Natural killer cell (primary cell): ENCODE measurements around the gene NBPF4. TPM values are rescaled to one million over a fixed set of nuclear protein-coding genes. Genes with fewer than 3 reads are reported as not detected.

Experiments
- ATAC-seq, 3 donors: fragments of 150-1000 bp in 2 of 3; fragments of 200-7000 bp in 1 of 3; cut with Tn5 transposase; 1 replicate in 1 of 3; 2 replicates in 2 of 3; pipeline ENCODE4 v1.10.0; 2021; ENCODE audit warnings: mild to moderate bottlenecking in 2 of 3, moderate library complexity in 2 of 3
- DNase-seq, 2 donors: peaks; one replicate each; pipeline versions ENCODE4 v3.0.0 to v3.0.0-alpha.2; 2013 to 2021; ENCODE audit warnings: mixed read lengths in 1 of 2
- H3K27ac ChIP-seq: one replicate; pipeline ENCODE4 v1.5.1; 2013; ENCODE audit warnings: mild to moderate bottlenecking, low read length
- H3K27me3 ChIP-seq: one replicate; pipeline ENCODE4 v1.6.1; 2013; ENCODE audit warnings: low read length; ENCODE audit not compliant: control insufficient read depth, insufficient read depth
- H3K36me3 ChIP-seq: one replicate; pipeline ENCODE4 v1.6.1; 2013; ENCODE audit warnings: low read length; ENCODE audit not compliant: control insufficient read depth, insufficient read depth
- H3K4me1 ChIP-seq: one replicate; pipeline ENCODE4 v1.6.1; 2013; ENCODE audit warnings: low read length; ENCODE audit not compliant: control insufficient read depth, insufficient read depth
- H3K4me3 ChIP-seq: one replicate; pipeline ENCODE4 v1.5.1; 2013; ENCODE audit warnings: low read length
- H3K9me3 ChIP-seq: one replicate; pipeline ENCODE4 v1.6.1; 2013; ENCODE audit warnings: low read length; ENCODE audit not compliant: control insufficient read depth, insufficient read depth
- H3K27ac Mint-ChIP-seq, 2 donors: one replicate each; pipeline ENCODE4 v1.8.0; 2022; ENCODE audit warnings: mild to moderate bottlenecking in 2 of 2, mixed read lengths in 2 of 2, moderate library complexity in 1 of 2
- H3K27me3 Mint-ChIP-seq, 2 donors: one replicate each; pipeline ENCODE4 v1.8.0; 2022; ENCODE audit warnings: low read depth in 2 of 2, mixed read lengths in 2 of 2
- H3K36me3 Mint-ChIP-seq: one replicate; pipeline ENCODE4 v1.8.0; 2022; ENCODE audit warnings: mixed read lengths
- H3K4me1 Mint-ChIP-seq, 2 donors: one replicate each; pipeline ENCODE4 v1.8.0; 2022; ENCODE audit warnings: mixed read lengths in 2 of 2
- H3K4me3 Mint-ChIP-seq: one replicate; pipeline ENCODE4 v1.8.0; 2022; ENCODE audit warnings: mild to moderate bottlenecking, moderate library complexity, mixed read lengths
- H3K9me3 Mint-ChIP-seq, 2 donors: one replicate each; pipeline ENCODE4 v1.8.0; 2022; ENCODE audit warnings: mixed read lengths in 2 of 2
- WGBS: methylation state at CpG from one replicate; pipeline ENCODE4 v1.1.7; 2013; ENCODE audit warnings: missing lambda C conversion rate; ENCODE audit not compliant: insufficient coverage; 5-methylcytosine and 5-hydroxymethylcytosine counted together
- intact Hi-C: fragments of 100-400 bp; cut with micrococcal nuclease; formaldehyde crosslinking; loops from one replicate; pipeline ENCODE4 v1.14.2; 2022
- total RNA-seq, 4 donors: library from RNA; stranded (reverse); fragments of 120-200 nt in 1 of 4; gene quantifications; one replicate each; pipeline versions ENCODE4 v1.2.3 to v1.2.4, GENCODE V29; 2013 to 2022
- TF ChIP-seq, protein P1 (sequence below): fragments of 200-600 bp; IDR thresholded peaks from one replicate; pipeline ENCODE4 v1.8.0; 2022; ENCODE audit warnings: antibody characterized with exemption

NBPF4 gene
- total RNA-seq, 3 donors from 2014 or later (not counting 1 experiment from before 2014, with no cell fraction given) = not detected

DNA sequence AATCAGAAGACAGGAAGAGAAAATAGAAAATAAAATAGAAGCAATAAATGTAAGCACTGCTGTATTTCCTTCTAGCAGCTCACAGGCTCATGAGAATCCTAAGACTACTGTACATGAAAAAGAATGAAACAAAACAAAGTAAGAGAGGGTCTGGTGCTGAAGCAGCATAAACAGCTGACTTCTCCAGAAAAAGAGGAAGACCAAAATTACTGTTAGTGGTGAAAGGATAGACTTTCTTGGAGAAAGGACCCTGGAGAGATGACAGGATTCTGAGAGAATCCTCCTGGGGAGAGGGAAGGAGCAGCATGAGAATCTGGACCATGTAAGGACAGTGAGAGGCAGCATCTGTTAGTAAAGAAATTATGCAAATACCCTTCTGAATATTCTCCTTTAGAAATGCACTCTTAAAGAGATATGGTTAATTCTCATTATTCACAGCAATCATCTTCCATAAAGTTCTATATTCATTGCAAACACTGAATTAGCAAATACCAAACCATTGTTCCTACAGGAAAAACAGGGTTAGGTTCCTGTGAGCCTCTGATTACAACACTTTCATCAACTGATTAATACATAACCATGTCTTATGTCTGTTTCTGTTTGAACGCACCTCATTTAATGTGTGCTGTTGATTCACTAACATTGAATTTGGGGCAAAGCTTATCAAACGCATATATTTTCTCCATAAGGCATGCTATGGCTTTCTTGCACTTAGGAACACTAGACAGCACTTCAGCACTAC lies 60.7 kb downstream of the NBPF4 start:
- ATAC-seq (no peak), DNase-seq (no peak)
- no peak overlapping the region for H3K4me3 ChIP-seq
- TF ChIP-seq, protein P1, sequence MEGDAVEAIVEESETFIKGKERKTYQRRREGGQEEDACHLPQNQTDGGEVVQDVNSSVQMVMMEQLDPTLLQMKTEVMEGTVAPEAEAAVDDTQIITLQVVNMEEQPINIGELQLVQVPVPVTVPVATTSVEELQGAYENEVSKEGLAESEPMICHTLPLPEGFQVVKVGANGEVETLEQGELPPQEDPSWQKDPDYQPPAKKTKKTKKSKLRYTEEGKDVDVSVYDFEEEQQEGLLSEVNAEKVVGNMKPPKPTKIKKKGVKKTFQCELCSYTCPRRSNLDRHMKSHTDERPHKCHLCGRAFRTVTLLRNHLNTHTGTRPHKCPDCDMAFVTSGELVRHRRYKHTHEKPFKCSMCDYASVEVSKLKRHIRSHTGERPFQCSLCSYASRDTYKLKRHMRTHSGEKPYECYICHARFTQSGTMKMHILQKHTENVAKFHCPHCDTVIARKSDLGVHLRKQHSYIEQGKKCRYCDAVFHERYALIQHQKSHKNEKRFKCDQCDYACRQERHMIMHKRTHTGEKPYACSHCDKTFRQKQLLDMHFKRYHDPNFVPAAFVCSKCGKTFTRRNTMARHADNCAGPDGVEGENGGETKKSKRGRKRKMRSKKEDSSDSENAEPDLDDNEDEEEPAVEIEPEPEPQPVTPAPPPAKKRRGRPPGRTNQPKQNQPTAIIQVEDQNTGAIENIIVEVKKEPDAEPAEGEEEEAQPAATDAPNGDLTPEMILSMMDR = no peak
- intact Hi-C loops = no loop called here
- no peaks in the 10 kb centered on the region for H3K27me3 Mint-ChIP-seq
- H3K36me3 ChIP-seq = peaks cover 20% of the 10 kb centered on the region
- 85% methylated on average over 2 of the region's 2 CpGs for WGBS
- no peaks in the 10 kb centered on the region for H3K36me3 Mint-ChIP-seq
- no peaks in the 10 kb centered on the region for H3K27me3 ChIP-seq
- no peaks in the 10 kb centered on the region for H3K9me3 ChIP-seq
- peaks cover 0 to 2% of the 10 kb centered on the region in 2 donors for H3K9me3 Mint-ChIP-seq
- H3K4me1 Mint-ChIP-seq = peaks cover 7 to 10% of the 10 kb centered on the region in 2 donors
- H3K4me1 ChIP-seq = peaks cover 2% of the 10 kb centered on the region
- no peak overlapping the region for H3K27ac Mint-ChIP-seq
- H3K4me3 Mint-ChIP-seq = no peak overlapping the region
- H3K27ac ChIP-seq = no peak overlapping the region

DNA sequence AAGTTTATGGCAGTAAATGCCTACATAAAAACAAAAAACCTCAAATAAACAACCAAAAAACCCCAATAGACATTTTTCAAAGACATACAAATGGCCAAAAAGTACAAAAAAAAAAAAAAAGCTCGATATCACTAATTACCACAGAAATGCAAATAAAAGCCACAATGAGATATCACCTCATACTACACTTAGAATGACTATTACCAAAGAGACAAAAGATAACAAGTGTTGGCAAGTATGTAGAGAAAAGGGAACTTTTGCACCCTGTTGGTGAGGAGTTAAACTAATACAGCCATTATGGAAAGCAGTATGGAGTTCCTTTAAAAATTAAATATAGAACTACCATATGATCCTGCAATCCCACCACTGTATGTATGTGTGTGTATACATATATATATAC lies 64.9 kb downstream of the NBPF4 start:
- H3K9me3 ChIP-seq = peaks cover 6% of the 10 kb centered on the region
- intact Hi-C loops = no loop called here
- DNase-seq (no peak), ATAC-seq (no peak)
- no CpG with 5 or more reads among the region's 1 CpG for WGBS
- H3K36me3 ChIP-seq = peaks cover 18% of the 10 kb centered on the region
- no peak overlapping the region for H3K27ac ChIP-seq
- Mint-ChIP-seq H3K36me3 (no peaks in the 10 kb centered on the region), H3K4me1 (peaks cover 6 to 21% of the 10 kb centered on the region in 2 donors), H3K4me3 (no peak overlapping the region), H3K27ac (no peak overlapping the region), H3K27me3 (no peaks in the 10 kb centered on the region), H3K9me3 (peaks cover 0 to 2% of the 10 kb centered on the region in 2 donors)
- H3K4me1 ChIP-seq = peaks cover 2% of the 10 kb centered on the region
- no peak overlapping the region for H3K4me3 ChIP-seq
- TF ChIP-seq, protein P1 = no peak
- no peaks in the 10 kb centered on the region for H3K27me3 ChIP-seq

Other genes with a start within 250 kb of the NBPF4 start
- 10 to 100 TPM in 2 of 3 donors, 1 to 10 TPM in 1; 7.6 to 11.5 (median 11.3) TPM for gene SLC25A24, start 43.7 kb downstream of the NBPF4 start, total RNA-seq
- gene NBPF6, start 206.3 kb upstream of the NBPF4 start, total RNA-seq = not detected